ENCODE data around the gene COG7.
A peak's percentile ranks its signal among the peaks of the same experiment; 100 is the strongest.

Gene COG7

GRCh38 chr16:23416816-23417215 lies 36.2 kb downstream of the COG7 start:
- no peak for TF ChIP-seq CTCF (IDR thresholded peaks at IDR 0.05; ENCODE audit: low read depth, low read length, missing control alignments)
- Histone ChIP-seq H3K4me3 (ENCODE audit: low read depth, low read length) (no peak overlapping the region), H3K27me3 (replicated peaks) (no peaks in the 10 kb centered on the region), H3K36me3 (replicated peaks) (peaks cover 36% of the 10 kb centered on the region), H3K27ac (no peak overlapping the region)
- in situ Hi-C loops (cut with HindIII; ENCODE audit: low pct_ligation_motif_present, low sequenced_read_pairs) = no loop called here
- DNase-seq = no peak

- in situ Hi-C loops (cut with HindIII; ENCODE audit: low pct_ligation_motif_present, low sequenced_read_pairs) = no loop called here
- H3K36me3 ChIP-seq (replicated peaks) = peaks cover 45% of the 10 kb centered on the region
- no peak for DNase-seq
- no peak overlapping the region for H3K4me3 ChIP-seq (ENCODE audit: low read depth, low read length)
- no peaks in the 10 kb centered on the region for H3K27me3 ChIP-seq (replicated peaks)
- TF ChIP-seq CTCF (IDR thresholded peaks at IDR 0.05; ENCODE audit: low read depth, low read length, missing control alignments) = no peak
- H3K27ac ChIP-seq = no peak overlapping the region
Measured at GRCh38 chr16:23414731-23415130, 38.3 kb downstream of the COG7 start.

- in situ Hi-C loops (cut with HindIII; ENCODE audit: low pct_ligation_motif_present, low sequenced_read_pairs) = no loop called here
- Histone ChIP-seq H3K36me3 (replicated peaks) (peaks cover 50% of the 10 kb centered on the region), H3K4me3 (ENCODE audit: low read depth, low read length) (no peak overlapping the region), H3K27me3 (replicated peaks) (no peaks in the 10 kb centered on the region), H3K27ac (no peak overlapping the region)
- no peak for TF ChIP-seq CTCF (IDR thresholded peaks at IDR 0.05; ENCODE audit: low read depth, low read length, missing control alignments)
- no peak for DNase-seq
Measured at GRCh38 chr16:23410176-23410575, 42.8 kb downstream of the COG7 start.

- no peak overlapping the region for H3K4me3 ChIP-seq (ENCODE audit: low read depth, low read length)
- H3K36me3 ChIP-seq (replicated peaks) = peaks cover 52% of the 10 kb centered on the region
- no peak for DNase-seq
- in situ Hi-C loops (cut with HindIII; ENCODE audit: low pct_ligation_motif_present, low sequenced_read_pairs) = no loop called here
- no peak overlapping the region for H3K27ac ChIP-seq
- H3K27me3 ChIP-seq (replicated peaks) = no peaks in the 10 kb centered on the region
- TF ChIP-seq CTCF (IDR thresholded peaks at IDR 0.05; ENCODE audit: low read depth, low read length, missing control alignments) = no peak
Measured at GRCh38 chr16:23409522-23409921, 43.5 kb downstream of the COG7 start.

GRCh38 chr16:23408823-23409298 lies 44.1 kb downstream of the COG7 start:
- H3K36me3 ChIP-seq (replicated peaks) = peaks cover 54% of the 10 kb centered on the region
- TF ChIP-seq CTCF (IDR thresholded peaks at IDR 0.05; ENCODE audit: low read depth, low read length, missing control alignments) = no peak
- in situ Hi-C loops (cut with HindIII; ENCODE audit: low pct_ligation_motif_present, low sequenced_read_pairs) = no loop called here

GRCh38 chr16:23408242-23408822 lies 44.7 kb downstream of the COG7 start:
- DNase-seq = no peak
- Histone ChIP-seq H3K27ac (no peak overlapping the region), H3K4me3 (ENCODE audit: low read depth, low read length) (no peak overlapping the region), H3K36me3 (replicated peaks) (peaks cover 53% of the 10 kb centered on the region), H3K27me3 (replicated peaks) (no peaks in the 10 kb centered on the region)
- in situ Hi-C loops (cut with HindIII; ENCODE audit: low pct_ligation_motif_present, low sequenced_read_pairs) = no loop called here
- no peak for TF ChIP-seq CTCF (IDR thresholded peaks at IDR 0.05; ENCODE audit: low read depth, low read length, missing control alignments)

More at GRCh38 chr16:23408823-23409298, 44.1 kb downstream of the COG7 start:
- H3K4me3 ChIP-seq (ENCODE audit: low read depth, low read length) = no peak overlapping the region
- no peaks in the 10 kb centered on the region for H3K27me3 ChIP-seq (replicated peaks)
- DNase-seq = peak; percentile 42
- H3K27ac ChIP-seq = no peak overlapping the region

Data from brain microvascular endothelial cell (primary cell).